ENCODE results near the gene SPATA12. TPM values are rescaled to one million over a fixed set of nuclear protein-coding genes. Genes with fewer than 3 reads are reported as not detected.
A peak's percentile ranks its signal among the peaks of the same experiment; 100 is the strongest.

The SPATA12 gene
- total RNA-seq, 1 experiment from 2014 or later, result 0.10 TPM

- ATAC-seq (no peak), DNase-seq (ENCODE audit: low read depth, low spot score) (no peak)
- intact Hi-C loops (cut with micrococcal nuclease; ENCODE audit: unreplicated experiment) (no loop called here), in situ Hi-C loops (cut with HindIII; ENCODE audit: low pct_unique_long_range_greater_than_20kb, low sequenced_read_pairs) (no loop called here)
- H3K4me3 ChIP-seq (ENCODE audit: low read depth in 2 of 2, low read length in 2 of 2), result no peak overlapping the region
- H3K36me3 ChIP-seq (ENCODE audit: control insufficient read depth, insufficient read depth, low read length), result no peaks in the 10 kb centered on the region
- H3K9me3 ChIP-seq (ENCODE audit: control insufficient read depth, insufficient read depth, low read depth, low read length), result no peaks in the 10 kb centered on the region
- ChIA-PET POLR2A (no interaction called here), CTCF (interaction anchor here (0.6 kb wide), 1 partner anchor 335 kb away, joined by 3 read pairs; no protein-coding TSS in a partner anchor)
- H3K27ac ChIP-seq (ENCODE audit: low read length), result no peak overlapping the region
- no TSS peak for BruUV-seq (replicated peaks)
- TF ChIP-seq SIN3A (IDR thresholded peaks at IDR 0.05; ENCODE audit: borderline replicate concordance, insufficient read depth, low read depth, low read length), result no peak
- no peak for TF ChIP-seq POLR2AphosphoS5 (IDR thresholded peaks at IDR 0.05; ENCODE audit: low read depth, low read length)
- TF ChIP-seq REST (IDR thresholded peaks at IDR 0.05; ENCODE audit: insufficient read depth in 1 of 2, low read depth in 2 of 2, low read length in 1 of 2), result no peak
- no peak for TF ChIP-seq CTCF (IDR thresholded peaks at IDR 0.05)
- TF ChIP-seq TCF7L2 (IDR thresholded peaks at IDR 0.05; ENCODE audit: low read depth, low read length), result no peak
- peaks cover 17% of the 10 kb centered on the region for H3K4me1 ChIP-seq (ENCODE audit: control insufficient read depth, insufficient read depth, low read length)
- H3K27me3 ChIP-seq (ENCODE audit: control insufficient read depth, insufficient read depth, low read length), result no peaks in the 10 kb centered on the region
These were observed 14.2 kb upstream of the SPATA12 start for GRCh38 chr3:57046101-57046765.

GRCh38 chr3:57048052-57048671 is 12.3 kb upstream of the SPATA12 start:
- ChIA-PET POLR2A (no interaction called here), CTCF (no interaction called here)
- in situ Hi-C loops (cut with HindIII; ENCODE audit: low pct_unique_long_range_greater_than_20kb, low sequenced_read_pairs), result no loop called here
- H3K4me3 ChIP-seq (ENCODE audit: low read depth in 2 of 2, low read length in 2 of 2), result no peak overlapping the region
- H3K27me3 ChIP-seq (ENCODE audit: control insufficient read depth, insufficient read depth, low read length), result no peaks in the 10 kb centered on the region
- no peak for DNase-seq (ENCODE audit: low read depth, low spot score)
- TF ChIP-seq POLR2AphosphoS5 (IDR thresholded peaks at IDR 0.05; ENCODE audit: low read depth, low read length), result no peak
- TF ChIP-seq REST (IDR thresholded peaks at IDR 0.05; ENCODE audit: insufficient read depth in 1 of 2, low read depth in 2 of 2, low read length in 1 of 2), result no peak
- no peak for TF ChIP-seq TCF7L2 (IDR thresholded peaks at IDR 0.05; ENCODE audit: low read depth, low read length)
- ATAC-seq, result peak; percentile 39; the same call in 1 of the 2 replicates
- H3K27ac ChIP-seq (ENCODE audit: low read length), result no peak overlapping the region
- no peaks in the 10 kb centered on the region for H3K36me3 ChIP-seq (ENCODE audit: control insufficient read depth, insufficient read depth, low read length)
- intact Hi-C loops (cut with micrococcal nuclease; ENCODE audit: unreplicated experiment), result no loop called here
- H3K4me1 ChIP-seq (ENCODE audit: control insufficient read depth, insufficient read depth, low read length), result peaks cover 11% of the 10 kb centered on the region
- no peaks in the 10 kb centered on the region for H3K9me3 ChIP-seq (ENCODE audit: control insufficient read depth, insufficient read depth, low read depth, low read length)
- no TSS peak for BruUV-seq (replicated peaks)

Measured in Panc1 (cell line).